GM21786 (cell line): Measurements from ENCODE around the gene NEDD4.
A peak's percentile ranks its signal among the peaks of the same experiment; 100 is the strongest.
"Not testable (repeated sequence)": the region's sequence is repeated elsewhere in the genome, so short reads cannot be mapped to it uniquely, and the experiment has no call there.

Experiments used
- ATAC-seq: cut with Tn5 transposase; IDR thresholded peaks from one replicate; pipeline ENCODE4 v1.9.1; 2021; ENCODE audit not compliant: unreplicated experiment

NEDD4 gene

DNA sequence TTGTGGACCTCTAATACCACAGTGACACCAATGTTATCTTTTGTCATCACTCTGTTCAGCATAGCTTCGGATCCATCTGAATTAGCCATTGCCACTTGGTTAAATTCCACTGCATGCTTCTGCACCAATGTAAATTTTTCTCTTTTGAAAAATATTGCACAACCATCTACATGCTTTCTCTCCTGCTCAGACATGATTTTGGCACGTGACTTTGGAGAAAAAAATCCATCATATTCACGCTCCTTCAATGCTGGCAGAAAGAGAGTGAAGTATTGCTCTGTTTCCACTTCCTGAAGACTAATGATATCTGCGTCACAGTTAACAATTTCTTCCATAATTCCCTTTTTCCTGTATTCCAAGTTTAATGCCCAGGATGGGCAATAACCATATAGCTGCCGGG, 13.0 kb upstream of the NEDD4 start:
- ATAC-seq = not testable (repeated sequence)

DNA sequence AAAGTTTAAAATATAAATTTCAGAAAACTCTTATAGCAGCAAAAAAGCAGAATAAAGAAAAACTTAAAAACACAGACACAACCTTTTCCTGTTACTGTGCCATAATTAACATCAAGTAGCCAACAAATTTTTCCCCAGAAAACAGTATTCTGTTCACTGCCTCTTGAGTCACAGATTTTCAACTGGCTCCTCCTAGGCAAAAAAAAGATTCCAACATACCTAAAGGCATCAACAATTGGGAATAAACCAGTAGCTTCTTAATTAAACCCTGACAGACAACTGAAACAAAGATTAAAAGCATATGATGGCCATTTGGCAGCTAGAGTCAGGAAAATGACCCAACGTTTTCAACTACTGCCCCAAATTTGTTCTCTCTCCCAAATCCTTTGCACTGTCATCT, 10.9 kb upstream of the NEDD4 start:
- not testable (repeated sequence) for ATAC-seq

DNA sequence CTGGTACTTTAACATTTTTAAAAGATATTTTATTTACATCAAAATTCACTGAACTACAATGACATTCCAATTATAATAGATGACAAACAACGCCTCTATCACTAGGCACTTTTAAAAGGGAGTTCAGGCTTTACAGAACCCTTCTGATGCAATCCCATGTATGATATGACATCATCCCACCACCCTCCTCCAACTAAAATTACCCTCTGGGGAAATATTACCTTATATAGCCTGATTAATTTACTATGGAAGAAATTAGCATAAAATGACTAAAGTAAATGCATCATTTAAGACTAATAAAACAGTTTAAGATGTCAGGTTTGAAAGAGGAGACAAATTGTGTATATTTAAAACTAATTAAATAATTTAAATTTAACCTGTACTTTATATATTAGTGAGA, 10.4 kb upstream of the NEDD4 start:
- ATAC-seq = not testable (repeated sequence)

DNA sequence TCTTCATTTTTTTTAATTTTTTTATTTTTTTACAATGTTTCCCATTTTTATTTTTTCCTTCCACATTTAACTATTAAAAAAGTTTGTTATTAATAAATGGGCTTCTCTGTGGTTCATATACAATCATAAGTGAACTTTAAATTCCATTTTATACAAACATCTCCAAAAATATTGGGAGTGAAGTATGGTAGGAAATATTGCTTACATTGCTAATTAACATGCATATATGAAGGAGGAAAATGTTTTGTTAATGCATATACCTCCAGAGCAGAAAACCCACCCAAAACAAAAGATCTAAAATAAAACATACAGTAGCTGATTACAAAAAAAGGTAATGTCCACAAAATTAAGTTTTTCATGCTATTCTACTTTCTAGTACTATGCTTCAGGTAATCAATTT, 9.9 kb upstream of the NEDD4 start:
- not testable (repeated sequence) for ATAC-seq

DNA sequence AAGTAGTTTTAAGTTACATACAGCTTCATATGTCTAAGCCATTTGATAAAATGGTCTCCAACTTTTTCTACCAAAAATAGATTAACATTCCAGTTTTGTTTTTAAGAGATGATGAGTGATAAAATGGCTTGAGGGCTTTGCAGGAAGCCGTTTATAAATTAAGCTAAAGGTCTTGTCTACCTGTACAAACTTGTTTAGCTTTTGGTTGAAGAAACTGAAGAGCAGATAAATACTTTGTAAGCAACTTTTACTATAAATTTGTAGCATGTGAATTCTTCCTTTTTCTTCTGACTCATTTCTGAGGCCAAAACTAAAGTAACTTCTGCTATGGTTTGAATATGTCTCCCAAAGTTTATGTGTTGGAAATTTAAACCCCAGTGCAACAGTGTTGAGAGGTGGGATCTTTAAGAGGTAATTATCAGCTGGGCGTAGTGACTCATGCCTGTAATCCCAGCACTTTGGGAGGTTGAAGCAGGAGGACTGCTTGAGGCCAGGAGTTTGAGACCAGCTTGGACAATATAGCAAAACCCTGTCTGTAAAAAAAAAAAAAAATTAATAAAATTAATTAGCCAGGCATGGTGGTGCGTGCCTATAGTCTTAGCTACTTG, 8.2 kb upstream of the NEDD4 start:
- ATAC-seq = no peak

DNA sequence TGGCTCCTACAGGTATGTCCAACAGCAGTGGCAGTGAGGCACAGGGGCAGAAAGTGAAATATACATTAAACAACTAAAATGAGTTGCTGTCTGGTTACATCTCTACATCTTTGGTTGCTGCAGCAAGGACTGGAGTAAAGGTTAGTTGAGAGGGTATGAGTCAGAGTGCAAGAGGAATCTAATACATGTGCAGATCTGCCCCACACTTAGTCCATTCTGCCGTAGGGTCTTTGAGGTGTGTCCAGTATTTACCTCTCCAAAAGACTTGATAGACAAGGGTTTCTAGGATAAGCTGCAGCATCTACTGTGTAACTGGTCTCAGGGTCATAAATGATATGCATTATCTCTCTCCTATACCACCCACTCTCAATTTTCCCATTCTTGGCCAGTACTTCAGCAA, 6.2 kb upstream of the NEDD4 start:
- ATAC-seq = no peak

DNA sequence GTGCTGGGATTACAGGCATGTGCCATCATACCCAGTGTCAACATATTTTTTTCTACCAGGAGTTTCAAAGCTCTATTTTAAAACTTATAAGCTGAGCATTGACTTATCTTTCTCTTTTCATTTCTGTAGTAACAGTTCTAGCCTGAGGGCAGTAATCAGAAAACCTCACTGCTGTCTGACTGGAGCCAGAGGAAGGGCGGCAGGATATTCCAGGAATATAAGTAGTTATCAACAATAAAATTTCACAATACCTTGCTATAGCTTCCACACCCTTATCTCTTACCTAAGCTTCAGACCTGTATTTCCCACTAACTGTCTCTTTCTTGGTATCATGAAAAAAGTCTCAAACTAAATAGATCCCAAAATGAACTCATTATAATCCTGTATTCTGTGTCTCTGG, 5.1 kb upstream of the NEDD4 start:
- no peak for ATAC-seq

DNA sequence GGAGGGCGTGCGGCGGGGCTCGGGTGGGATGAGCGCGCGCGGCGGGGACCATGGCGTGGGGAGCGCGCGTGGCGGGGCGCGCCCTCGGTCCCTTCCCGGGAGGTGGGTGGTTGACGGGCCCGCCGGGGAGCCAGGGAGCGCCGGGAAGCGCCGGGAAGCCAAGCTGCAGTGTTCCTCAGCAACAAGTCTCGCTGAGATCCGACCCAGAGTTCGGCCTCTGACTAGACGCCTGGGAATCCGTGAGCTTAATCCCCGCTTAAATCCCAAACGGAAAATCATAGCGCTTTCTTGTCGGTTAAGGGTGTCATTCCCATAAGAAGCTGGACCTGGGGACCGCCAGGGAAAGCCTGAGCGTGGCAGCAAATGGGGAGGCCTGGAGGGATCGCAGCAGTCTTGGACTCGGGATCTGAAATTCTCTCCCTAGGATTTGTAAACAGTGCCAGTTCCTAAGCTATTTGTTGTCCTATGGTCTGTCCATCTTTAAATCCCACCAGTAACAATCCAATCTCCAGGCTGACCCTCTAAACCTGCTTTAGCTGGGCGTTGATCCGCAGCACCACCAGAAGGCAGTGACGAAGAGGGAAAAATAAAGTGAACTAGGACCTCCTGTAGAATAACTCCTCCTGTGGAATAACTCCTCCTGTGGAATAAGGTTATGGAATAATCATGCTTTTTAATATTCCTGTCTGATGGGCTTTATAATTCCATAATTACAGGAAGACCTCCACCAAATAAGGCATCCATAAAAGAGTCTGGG, 570 bp upstream of the NEDD4 start:
- peak; percentile 9 for ATAC-seq

DNA sequence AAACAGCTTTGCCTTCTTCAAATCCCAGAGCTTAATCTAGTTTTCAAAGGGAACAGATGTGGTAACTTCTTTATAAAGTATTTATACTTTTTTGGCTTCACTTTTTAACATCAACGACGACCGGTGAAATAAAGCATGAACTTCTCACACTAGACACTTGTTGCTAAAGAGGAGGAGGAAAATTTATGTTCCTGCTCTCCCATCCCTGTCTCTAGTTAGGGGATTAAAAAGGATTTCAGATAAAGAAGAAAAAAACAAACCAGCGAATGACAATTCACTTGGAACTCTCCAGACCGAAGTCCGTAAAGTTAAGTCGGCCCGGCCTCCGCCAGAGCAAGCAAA, 672 bp downstream of the NEDD4 start:
- no peak for ATAC-seq

DNA sequence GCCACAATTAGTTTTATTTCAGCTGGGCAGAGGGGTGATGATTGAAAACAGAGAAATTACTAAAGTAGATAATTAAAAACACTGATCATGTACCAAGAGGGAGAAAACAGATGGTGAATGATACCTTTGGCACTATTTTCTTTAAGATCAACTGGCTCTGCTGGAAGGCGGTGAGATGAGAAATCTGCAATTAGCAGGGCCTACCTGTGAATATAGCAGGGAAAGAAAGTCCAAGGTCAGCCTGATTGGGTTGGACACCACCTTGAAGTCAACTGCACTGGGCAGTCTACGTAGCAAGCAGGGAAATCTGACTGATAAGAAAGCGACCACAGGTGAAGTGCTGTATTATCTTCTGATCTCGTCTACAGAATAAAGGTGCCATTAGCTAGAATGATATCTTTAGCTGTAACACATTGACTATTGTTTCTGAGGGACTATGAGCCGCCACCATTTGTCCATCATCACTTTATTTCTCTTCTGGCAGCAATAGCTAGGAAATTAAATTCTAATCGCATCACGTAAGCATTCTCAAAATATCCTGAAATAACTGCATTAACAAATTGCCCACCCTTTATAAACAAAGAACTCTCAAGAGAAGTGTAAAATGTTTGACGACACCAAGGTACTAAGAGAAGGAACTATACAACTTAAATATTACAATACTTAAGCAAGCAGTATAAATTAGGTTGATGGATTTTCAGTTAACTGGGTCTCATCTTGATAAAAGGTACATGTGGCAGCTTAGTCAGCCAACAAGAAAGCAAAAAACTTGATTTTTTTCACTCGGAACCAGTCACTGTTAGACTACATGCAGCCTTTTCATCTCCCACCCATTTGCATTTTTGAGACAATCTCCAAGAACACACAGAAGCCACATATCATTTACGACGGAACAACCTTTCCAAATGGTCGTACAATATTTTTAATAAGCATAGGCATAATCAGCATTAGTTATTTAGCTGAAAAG, 1.3 kb downstream of the NEDD4 start:
- ATAC-seq = no peak

DNA sequence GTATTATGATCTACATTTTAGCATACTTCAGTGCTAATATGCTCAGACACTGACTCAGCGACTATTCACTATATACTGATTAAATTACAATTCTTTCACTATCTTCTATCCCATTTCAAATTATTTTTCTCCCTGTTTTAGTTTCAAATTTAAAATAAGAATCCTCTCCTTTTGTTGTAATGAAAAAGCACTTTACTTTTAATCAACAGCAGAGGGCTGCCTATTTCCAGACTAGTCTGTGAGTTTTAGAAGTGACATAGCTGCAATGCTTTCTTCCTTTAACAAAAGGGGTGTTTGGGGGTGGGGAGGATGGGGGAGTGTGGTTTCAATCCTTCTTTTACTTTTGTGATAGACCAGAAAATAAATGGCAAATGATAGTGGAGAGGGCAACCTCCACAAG, 2.4 kb downstream of the NEDD4 start:
- ATAC-seq = no peak

DNA sequence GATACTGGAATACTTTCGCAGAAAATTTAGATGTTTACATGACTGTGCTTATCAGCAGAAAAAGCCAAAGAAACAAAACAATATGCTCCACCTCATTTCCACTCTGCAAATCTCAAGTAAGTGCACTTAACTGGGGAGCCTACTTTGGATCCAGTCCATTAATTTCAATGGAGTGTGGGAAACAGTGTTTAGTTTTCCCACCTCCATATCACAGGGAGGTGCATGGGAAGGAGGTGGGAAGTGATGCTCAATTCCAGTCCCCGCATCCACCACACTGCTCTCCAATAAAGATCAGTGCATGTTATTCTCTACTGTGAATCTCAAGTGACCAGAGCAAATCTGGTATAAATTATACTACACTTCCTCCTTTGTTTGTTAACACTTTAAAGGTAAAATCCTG, 2.9 kb downstream of the NEDD4 start:
- no peak for ATAC-seq

DNA sequence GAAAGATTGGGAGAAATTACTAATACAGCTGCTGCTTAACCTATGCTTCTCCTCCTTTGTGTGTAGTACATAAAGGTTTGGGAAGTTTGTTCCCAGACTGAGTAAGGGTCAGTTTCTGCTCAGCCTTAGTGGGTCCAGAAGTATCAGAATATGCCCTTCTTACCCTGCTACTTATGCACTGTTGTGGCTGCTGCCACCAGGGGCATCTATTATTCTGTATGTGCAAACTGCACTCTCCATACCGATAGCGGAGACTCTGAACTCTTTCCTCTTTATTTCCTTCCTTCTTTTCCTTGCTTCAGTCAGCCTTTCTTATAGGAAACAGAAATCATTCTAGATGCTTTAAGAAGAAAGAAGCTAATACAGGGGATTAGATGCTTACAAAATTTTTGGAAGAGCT, 4.0 kb downstream of the NEDD4 start:
- no peak for ATAC-seq

DNA sequence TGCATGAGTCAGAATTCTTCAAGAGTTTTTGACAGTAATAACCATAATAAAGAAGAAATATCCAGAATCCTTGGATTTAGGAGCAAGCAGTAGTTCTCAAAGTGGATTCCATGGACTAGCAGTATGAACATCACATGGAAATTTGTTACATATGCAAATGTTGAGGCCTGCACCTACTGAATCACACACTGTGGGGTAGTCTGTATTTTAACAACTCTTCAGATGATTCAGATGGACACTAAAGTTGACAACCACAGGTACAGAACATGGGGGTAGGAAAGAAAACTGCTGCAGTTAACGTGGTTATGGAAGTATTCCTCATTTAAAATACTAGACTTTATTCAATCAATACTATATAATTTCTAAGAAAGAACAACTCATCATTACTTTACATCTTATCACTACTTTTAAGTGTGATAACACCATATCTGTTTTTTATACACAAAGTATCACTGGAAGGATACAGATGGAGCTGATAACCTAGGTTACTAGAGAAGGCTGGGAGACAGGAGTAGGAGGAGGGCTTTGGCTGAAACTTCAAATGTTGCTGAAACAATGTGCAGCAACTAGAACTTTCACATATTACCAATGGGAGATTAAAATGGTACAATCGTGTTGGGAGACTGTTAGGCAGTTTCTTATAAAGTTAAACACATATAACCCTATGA, 11.7 kb downstream of the NEDD4 start:
- no peak for ATAC-seq

DNA sequence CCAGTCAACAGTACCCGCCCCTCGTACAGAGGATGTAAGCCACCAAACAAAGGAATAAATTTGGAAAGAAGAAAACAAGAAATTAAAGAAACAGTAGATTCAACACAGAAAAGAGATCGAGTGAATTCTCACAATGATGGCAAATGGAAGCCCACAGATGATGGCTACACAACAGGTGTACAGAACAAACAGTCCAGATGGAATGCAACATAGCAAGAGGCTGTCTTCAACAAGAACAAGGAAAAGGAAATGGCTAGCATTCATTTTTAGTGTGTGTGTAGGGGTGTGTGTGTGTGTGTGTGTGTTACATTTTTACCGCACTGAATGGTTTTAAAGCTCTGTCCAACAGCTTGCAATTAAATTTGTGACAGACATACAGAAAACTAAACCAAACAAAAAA, 12.9 kb downstream of the NEDD4 start:
- no peak for ATAC-seq

DNA sequence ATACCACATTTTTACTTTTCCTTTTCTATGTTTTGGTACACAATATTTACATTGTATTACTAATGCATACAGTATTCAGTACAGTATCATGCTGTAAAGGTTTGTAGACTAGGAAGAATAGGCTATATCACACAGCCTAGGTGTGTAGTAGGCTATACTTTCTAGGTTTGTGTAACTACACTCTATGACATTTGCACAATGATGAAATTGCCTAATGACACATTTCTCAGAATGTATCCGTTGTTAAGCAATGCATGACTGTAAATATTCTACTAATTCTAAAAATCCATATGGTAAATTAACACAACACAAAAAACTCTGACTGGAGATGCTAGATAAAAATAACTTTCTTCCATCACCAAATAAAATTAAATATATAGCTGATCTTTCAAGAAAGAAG, 16.2 kb downstream of the NEDD4 start:
- no peak for ATAC-seq

DNA sequence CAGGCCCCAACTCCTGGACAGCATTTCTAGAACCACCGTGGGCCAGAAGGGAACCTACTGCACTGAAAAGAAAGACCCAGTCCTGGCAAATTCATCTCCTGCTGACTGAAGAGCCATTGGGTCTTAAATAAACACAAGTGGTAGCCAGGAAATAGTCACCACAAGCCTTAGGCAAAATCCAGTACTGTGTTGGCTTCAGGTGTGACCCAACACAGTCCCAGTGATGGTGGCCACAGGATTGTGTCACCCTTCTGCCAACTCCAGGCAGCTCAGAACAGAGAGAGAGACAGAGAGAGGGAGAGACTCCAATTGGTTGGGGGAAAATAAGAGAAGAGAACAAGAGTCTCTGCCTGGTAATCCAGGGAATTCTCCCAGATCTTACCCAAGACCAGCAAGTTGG, 23.1 kb downstream of the NEDD4 start:
- no peak for ATAC-seq

DNA sequence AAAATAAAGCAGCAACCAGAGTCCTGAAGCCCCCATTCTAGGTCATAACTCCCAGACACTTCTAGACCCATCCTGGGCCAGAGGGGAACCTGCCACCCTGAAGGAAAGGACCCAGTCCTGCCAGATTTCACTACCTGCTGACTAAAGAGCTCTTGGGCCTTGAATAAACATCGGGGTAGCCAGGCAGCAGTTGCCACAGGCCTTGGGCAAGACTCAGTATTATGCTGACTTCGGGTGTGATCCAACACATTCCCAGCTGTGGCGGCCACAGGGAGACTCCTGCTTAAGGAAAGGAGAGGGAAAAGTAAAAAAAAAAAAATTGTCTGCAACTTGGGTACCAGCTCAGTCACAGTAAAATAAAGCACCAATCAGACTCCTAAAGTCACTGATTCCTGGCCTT, 23.8 kb downstream of the NEDD4 start:
- ATAC-seq = no peak

DNA sequence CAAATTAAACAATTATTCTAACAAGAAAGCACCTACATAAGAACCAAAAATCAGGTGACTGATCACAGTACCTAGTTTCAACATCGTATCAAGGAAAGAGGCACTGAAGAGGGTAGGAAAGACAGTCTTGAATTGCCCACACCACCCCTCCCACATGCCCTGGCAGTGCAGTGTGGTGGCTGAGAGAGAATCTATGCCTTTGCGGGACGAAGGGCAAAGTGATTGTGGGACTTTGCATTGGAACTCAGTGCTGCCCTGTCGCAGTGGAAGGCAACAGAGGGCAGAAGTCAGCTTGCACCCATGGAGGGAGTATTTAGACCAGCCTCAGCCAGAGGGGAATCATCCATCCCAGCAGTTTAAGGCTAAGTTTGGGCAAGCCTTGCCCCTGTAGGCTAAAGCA, 24.5 kb downstream of the NEDD4 start:
- no peak for ATAC-seq

DNA sequence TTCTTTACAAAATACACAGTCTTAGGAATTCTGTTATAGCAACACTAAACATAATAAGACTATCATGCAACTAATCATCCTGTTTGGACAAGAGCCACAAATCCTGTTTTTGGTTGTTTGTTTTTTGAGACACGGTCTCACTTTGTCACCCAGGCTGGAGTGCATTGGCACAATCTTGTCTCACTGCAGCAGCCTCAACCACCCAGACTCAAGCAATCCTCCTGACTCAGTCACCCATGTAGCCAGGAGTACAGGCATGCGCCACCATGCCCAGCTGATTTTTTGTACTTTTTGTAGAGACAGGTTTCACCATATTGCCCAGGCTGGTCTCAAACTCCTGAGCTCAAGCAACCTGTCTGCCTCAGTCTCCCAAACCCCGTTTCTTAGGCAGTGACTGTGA, 28.3 kb downstream of the NEDD4 start:
- ATAC-seq = no peak

DNA sequence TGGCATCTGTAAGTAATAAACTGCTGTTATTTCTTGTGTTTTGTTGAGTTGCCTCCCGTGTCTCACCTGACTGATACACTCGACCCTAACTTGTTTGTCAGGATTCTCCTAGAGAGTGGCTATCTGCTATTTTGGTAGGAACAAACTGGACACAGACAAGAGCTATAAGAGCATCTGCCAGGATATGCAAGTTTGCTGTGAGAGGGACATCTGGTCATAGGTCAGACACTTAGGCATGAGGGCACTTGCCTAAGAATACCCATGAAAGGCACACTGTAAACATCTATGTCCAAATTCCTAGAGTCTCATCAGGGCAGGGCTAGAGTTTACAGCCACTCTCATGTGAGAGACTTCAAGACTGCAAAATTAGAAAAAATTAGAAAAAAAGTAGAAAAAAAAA, 32.5 kb downstream of the NEDD4 start:
- no peak for ATAC-seq
